RCC 7860 (cell line): ENCODE results near the gene LGALSL.
"Not testable (repeated sequence)": the region's sequence is repeated elsewhere in the genome, so short reads cannot be mapped to it uniquely, and the experiment has no call there.

Source experiments
- DNase-seq: peaks from one replicate; pipeline ENCODE4 v3.0.0-alpha.2; 2015; ENCODE audit warnings: low spot score
- FAIRE-seq: peaks from 2 replicates; lab custom pipeline; 2012; peaks lifted over from hg19 to GRCh38; lab: Jason Lieb, UNC

The LGALSL gene

GRCh38 chr2:64442277-64442676 lies 11.7 kb upstream of the LGALSL start:
- FAIRE-seq, result no peak
- DNase-seq, result no peak

- no peak for FAIRE-seq
- DNase-seq, result no peak
These were observed 11.0 kb upstream of the LGALSL start for GRCh38 chr2:64442801-64443429.

DNA sequence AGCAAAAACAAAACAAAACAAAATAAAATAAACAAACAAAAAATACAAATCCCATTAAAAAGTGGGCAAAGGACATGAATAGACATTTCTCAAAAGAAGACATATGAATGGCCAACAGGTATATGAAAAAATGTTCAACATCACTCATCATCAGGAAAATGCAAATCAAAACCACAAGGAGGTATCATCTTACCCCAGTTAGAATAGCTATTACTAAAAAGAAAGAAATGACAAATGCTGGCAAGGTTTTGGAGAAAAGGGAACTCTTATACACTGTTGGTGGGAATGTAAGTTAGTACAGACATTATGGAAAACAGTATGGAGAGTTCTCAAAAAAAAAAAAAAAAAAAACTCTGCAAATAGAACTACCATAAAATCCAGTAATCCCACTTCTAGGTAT lies 8.0 kb upstream of the LGALSL start:
- not testable (repeated sequence) for DNase-seq, FAIRE-seq

DNA sequence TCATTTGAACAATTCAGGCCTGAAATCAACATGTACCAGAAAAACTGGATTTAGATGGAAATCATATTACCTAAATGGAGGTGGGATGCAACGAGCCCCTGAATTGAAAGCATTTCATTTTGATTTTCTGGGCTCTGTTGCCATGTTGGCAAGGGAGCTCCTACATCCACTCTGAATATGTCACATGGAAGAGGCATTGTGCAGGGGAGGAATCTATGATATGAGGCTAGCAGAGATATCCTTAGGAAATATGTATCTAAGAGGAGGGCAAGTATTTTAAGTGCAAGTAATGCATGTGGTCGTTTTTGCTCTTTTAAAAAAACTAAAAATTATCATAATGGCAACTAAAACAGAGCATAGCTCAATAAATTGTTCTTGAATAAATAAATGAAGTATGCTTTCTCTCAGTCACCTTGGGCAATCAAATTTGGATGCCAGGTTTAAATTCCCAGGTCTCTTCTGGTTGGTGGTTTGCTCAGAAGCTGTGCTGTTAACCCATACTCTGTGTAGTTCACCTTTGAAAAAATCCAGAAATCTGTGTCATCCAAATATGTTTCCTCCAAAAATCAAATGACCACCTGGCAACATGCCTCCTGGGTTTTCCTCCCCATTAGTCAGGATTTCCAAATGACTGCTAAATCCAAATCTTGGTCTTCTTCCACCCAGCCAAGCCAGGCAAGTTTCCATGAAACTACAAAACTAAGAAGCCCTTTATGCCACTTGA lies 6.5 kb upstream of the LGALSL start:
- no peak for DNase-seq
- no peak for FAIRE-seq

- DNase-seq (no peak), FAIRE-seq (no peak)
These were observed 5.9 kb upstream of the LGALSL start for GRCh38 chr2:64448041-64448426.

GRCh38 chr2:64451051-64451450 lies 2.9 kb upstream of the LGALSL start:
- DNase-seq (no peak), FAIRE-seq (no peak)

- FAIRE-seq (no peak), DNase-seq (no peak)
These were observed 697 bp downstream of the LGALSL start for GRCh38 chr2:64454386-64455332.

DNA sequence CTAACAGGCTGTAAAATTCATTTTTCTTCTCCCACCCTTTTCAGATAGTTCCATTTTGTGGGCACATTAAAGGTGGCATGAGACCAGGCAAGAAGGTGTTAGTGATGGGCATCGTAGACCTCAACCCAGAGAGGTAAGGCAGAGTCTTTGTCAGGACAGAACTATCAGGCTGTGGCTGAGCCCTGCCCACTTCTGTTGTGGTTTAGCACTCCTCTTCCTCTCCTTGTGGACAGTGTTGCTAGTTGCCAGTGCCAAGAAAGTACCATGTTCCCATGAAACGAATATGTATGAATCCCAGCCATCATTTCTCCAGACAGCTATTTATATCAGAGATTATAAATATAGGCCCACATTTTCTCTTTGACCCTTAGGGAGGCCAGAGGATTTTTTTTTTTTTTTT lies 1.6 kb downstream of the LGALSL start:
- no peak for FAIRE-seq
- no peak for DNase-seq

GRCh38 chr2:64456293-64456692 lies 2.3 kb downstream of the LGALSL start:
- DNase-seq, result no peak
- FAIRE-seq, result no peak

- no peak for FAIRE-seq
- no peak for DNase-seq
These were observed 3.6 kb downstream of the LGALSL start for GRCh38 chr2:64457524-64457923.

DNA sequence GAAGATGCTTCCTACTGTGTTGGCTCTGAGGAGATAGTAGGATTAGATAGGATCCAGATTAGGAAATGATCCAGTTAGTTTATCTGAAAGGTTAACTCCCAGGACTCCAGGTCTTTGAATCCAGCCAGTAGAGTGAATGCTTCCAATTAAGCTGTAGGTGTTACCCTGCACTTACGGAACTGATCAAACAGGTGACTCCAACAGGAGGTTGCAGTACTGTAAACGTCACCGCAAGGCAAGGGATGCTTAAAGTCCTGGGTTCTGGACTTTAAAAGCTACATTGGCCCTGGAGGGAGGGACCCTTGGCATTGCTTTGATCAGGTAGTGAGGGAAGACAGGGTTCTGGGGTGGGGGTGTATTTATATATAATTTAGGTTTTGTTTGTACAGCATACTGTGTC lies 5.6 kb downstream of the LGALSL start:
- FAIRE-seq, result no peak
- no peak for DNase-seq

DNA sequence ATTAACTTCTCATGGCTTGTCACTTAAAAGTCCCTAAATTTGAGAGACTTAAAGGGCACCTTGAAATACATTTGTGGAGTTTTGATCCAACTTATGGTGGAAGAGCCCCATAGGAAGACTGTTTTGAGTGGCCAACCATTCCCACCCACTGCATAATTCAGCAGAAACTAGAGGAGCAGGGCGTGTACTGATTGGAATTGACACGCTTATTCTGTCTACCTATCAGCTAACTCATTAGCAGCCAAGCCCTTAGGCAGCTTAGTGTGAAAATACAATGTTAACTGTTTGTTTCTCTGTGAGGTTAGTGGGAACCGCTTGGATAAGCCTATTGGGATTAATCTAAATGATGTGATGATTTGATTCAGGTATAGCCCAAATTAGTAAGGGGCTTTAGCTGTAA lies 6.4 kb downstream of the LGALSL start:
- FAIRE-seq (no peak), DNase-seq (no peak)

GRCh38 chr2:64461271-64462058 lies 7.5 kb downstream of the LGALSL start:
- DNase-seq (no peak), FAIRE-seq (no peak)

DNA sequence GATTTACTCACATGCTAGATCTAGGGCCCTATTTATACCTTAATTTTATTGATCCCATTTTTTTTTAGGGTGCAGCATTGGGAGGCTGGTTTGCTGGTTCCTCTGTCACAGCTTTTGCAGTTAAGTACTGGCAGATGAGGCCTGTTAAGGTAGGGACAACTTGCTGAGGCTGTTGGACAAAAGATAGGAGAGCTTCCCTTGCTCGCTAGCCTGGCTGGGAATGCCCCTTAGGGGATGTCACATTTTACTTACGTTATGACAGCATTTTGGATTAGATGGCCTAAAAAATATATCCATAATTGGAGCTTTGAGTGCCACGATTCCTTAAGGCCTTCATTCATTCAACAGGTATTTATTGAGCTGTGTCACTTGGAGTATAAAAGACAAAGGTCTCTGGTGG lies 8.2 kb downstream of the LGALSL start:
- FAIRE-seq (no peak), DNase-seq (no peak)

GRCh38 chr2:64462940-64463700 lies 9.2 kb downstream of the LGALSL start:
- no peak for DNase-seq
- no peak for FAIRE-seq

- FAIRE-seq, result no peak
These were observed 9.8 kb downstream of the LGALSL start for GRCh38 chr2:64463781-64464180.

GRCh38 chr2:64466478-64467085 lies 12.6 kb downstream of the LGALSL start:
- FAIRE-seq (no peak), DNase-seq (no peak)

More at GRCh38 chr2:64463781-64464180, 9.8 kb downstream of the LGALSL start:
- no peak for DNase-seq

DNA sequence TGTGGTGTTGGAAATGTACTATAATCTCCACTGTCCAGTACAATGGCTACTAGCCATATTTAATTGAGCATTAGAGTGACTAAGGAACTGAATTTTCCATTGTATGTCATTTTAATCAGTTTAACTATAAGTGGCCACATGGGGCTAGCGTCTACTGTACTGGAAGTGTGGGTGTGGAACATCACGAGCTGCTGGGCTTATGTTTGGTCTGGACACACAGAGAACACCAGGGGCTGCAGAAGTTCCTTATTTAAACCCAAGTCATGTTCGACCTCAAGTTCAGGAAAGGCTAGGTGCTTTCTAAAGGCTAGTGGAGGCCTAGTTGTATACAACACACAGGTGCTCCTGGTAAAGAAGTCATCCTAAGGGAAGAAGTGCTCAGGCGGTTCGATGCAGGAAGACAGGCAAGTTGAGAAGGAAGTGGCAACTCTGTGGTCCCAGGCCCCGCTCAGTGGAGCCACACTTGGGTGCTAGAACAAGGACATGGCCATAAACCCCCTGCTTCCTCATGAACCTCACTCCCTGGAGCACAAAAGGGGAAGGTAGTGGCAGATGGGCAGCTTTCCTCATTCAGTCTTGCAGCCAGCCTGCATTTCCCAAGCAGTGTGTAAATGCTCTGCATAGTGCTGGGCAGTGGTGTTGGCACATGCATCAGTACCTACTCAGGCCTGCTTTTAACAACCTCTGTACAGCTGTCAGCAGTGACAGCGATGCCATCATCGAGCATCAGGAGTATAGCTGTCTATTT lies 13.3 kb downstream of the LGALSL start:
- FAIRE-seq, result no peak

DNA sequence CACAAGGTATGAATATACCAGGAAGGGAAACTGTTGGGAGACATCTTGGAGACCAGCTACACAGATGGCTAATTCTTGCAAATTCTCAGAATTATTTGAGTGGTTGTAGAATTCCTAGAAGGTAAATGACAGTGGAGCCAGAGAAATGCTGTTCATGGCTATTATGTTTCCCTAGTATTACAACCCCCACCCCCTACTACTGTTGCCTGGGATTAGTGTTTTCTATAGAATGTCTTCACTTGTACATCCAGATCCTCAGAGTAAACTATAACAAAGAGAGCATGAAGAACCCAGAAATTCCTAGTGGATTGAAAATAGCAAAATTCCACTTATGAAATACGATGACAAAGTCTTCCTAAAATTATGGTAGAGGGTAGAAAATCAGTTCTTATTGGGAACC lies 15.3 kb downstream of the LGALSL start:
- FAIRE-seq, result no peak
- DNase-seq, result no peak

More for the DNA sequence above, 13.3 kb downstream of the LGALSL start:
- no peak for DNase-seq
